H9 (cell line): Measurements from ENCODE around the gene ARHGAP25. TPM values are rescaled to one million over a fixed set of nuclear protein-coding genes. Genes with fewer than 3 reads are reported as not detected.

Source experiments
- DNase-seq: peaks from one replicate; pipeline ENCODE4 v3.0.0-alpha.2; 2017
- H2AFZ ChIP-seq: one replicate; pipeline ENCODE4 v1.6.1; 2013; ENCODE audit warnings: mild to moderate bottlenecking, low read length, control low read depth, moderate library complexity
- H2AK5ac ChIP-seq: 2 replicates; pipeline ENCODE4 v1.6.1; 2013; ENCODE audit warnings: low read length, control low read depth, mixed read lengths; ENCODE audit not compliant: insufficient read length
- H2BK120ac ChIP-seq: one replicate; pipeline ENCODE4 v1.6.1; 2013; ENCODE audit warnings: low read depth, mild to moderate bottlenecking, low read length, control low read depth, inconsistent platforms; ENCODE audit not compliant: poor library complexity, severe bottlenecking
- H2BK12ac ChIP-seq: 2 replicates; pipeline ENCODE4 v1.6.1; 2013; ENCODE audit warnings: low read length, control low read depth, mixed read lengths, low read depth; ENCODE audit not compliant: insufficient read length
- H2BK15ac ChIP-seq: 2 replicates; pipeline ENCODE4 v1.6.1; 2013; ENCODE audit warnings: low read depth, low read length, control low read depth
- H2BK20ac ChIP-seq: one replicate; pipeline ENCODE4 v1.6.1; 2013; ENCODE audit warnings: low read depth, mild to moderate bottlenecking, low read length, control low read depth, inconsistent platforms; ENCODE audit not compliant: poor library complexity, severe bottlenecking
- H2BK5ac ChIP-seq: 2 replicates; pipeline ENCODE4 v1.6.1; 2013; ENCODE audit warnings: low read length, control low read depth, mixed read lengths; ENCODE audit not compliant: insufficient read length
- H3K14ac ChIP-seq: 2 replicates; pipeline ENCODE4 v1.6.1; 2013; ENCODE audit warnings: low read length, control low read depth; ENCODE audit not compliant: insufficient read depth
- H3K18ac ChIP-seq: 2 replicates; pipeline ENCODE4 v1.6.1; 2013; ENCODE audit warnings: low read depth, mild to moderate bottlenecking, mixed read lengths, low read length, control low read depth; ENCODE audit not compliant: insufficient read length
- H3K23ac ChIP-seq: 2 replicates; pipeline ENCODE4 v1.6.1; 2013; ENCODE audit warnings: low read length, control low read depth, mixed read lengths, low read depth; ENCODE audit not compliant: insufficient read length
- H3K23me2 ChIP-seq: 2 replicates; pipeline ENCODE4 v1.6.1; 2013; ENCODE audit warnings: low read depth, mild to moderate bottlenecking, mixed read lengths, low read length, control low read depth; ENCODE audit not compliant: insufficient read length, poor library complexity, severe bottlenecking
- H3K27ac ChIP-seq: 2 replicates; pipeline ENCODE4 v1.5.1; 2013; ENCODE audit warnings: low read length, control low read depth, mixed read lengths, low read depth; ENCODE audit not compliant: insufficient read length
- H3K27me3 ChIP-seq: 2 replicates; pipeline ENCODE4 v1.6.1; 2013; ENCODE audit warnings: low read length, control low read depth, inconsistent platforms; ENCODE audit not compliant: insufficient read depth
- H3K4ac ChIP-seq: 2 replicates; pipeline ENCODE4 v1.6.1; 2013; ENCODE audit warnings: low read depth, mild to moderate bottlenecking, control low read depth, inconsistent platforms, low read length, moderate library complexity
- H3K4me1 ChIP-seq: 2 replicates; pipeline ENCODE4 v1.6.1; 2013; ENCODE audit warnings: low read length, control low read depth, inconsistent platforms; ENCODE audit not compliant: insufficient read depth
- H3K4me2 ChIP-seq: 2 replicates; pipeline ENCODE4 v1.6.1; 2013; ENCODE audit warnings: low read length, control low read depth, mixed read lengths; ENCODE audit not compliant: insufficient read length, insufficient read depth
- H3K56ac ChIP-seq: 2 replicates; pipeline ENCODE4 v1.6.1; 2013; ENCODE audit warnings: low read depth, mild to moderate bottlenecking, mixed read lengths, low read length, control low read depth; ENCODE audit not compliant: insufficient read length
- H3K79me1 ChIP-seq: 2 replicates; pipeline ENCODE4 v1.6.1; 2013; ENCODE audit warnings: low read depth, mild to moderate bottlenecking, moderate library complexity, low read length, control low read depth, inconsistent platforms; ENCODE audit not compliant: insufficient read depth, poor library complexity, severe bottlenecking
- H3K79me2 ChIP-seq: 2 replicates; pipeline ENCODE4 v1.6.1; 2013; ENCODE audit warnings: low read length, control low read depth, inconsistent platforms; ENCODE audit not compliant: insufficient read depth
- H3K9ac ChIP-seq: 2 replicates; pipeline ENCODE4 v1.6.1; 2013; ENCODE audit warnings: low read length, control low read depth, mixed read lengths; ENCODE audit not compliant: insufficient read length; ENCODE audit errors: extremely low read depth
- H3K9me3 ChIP-seq: one replicate; pipeline ENCODE4 v1.6.1; 2013; ENCODE audit warnings: low read depth, low read length, inconsistent platforms; ENCODE audit not compliant: control insufficient read depth
- H3T11ph ChIP-seq: one replicate; pipeline ENCODE4 v1.6.1; 2013; ENCODE audit warnings: mild to moderate bottlenecking, low read length, control low read depth, inconsistent platforms
- H4K20me1 ChIP-seq: one replicate; pipeline ENCODE4 v1.6.1; 2013; ENCODE audit not compliant: control insufficient read depth, insufficient read length, insufficient read depth
- H4K5ac ChIP-seq: 2 replicates; pipeline ENCODE4 v1.6.1; 2013; ENCODE audit warnings: low read depth, mild to moderate bottlenecking, mixed read lengths, low read length, control low read depth; ENCODE audit not compliant: insufficient read length
- H4K8ac ChIP-seq: replicated peaks from 2 replicates; pipeline ENCODE4 v1.6.1; 2013; ENCODE audit warnings: low read length, control low read depth, mixed read lengths, low read depth; ENCODE audit not compliant: insufficient read length
- H4K91ac ChIP-seq: 2 replicates; pipeline ENCODE4 v1.6.1; 2013; ENCODE audit warnings: low read depth, mild to moderate bottlenecking, moderate library complexity, mixed read lengths, low read length, control low read depth; ENCODE audit not compliant: insufficient read length
- H3K27ac Mint-ChIP-seq, 3 experiments: 2 replicates in 2 of 3; 3 replicates in 1 of 3; pipeline ENCODE4 v1.8.0; 2020 to 2021; ENCODE audit warnings: mixed read lengths in 3 of 3, mild to moderate bottlenecking in 1 of 3, moderate library complexity in 1 of 3
- H3K27me3 Mint-ChIP-seq: 2 replicates; pipeline ENCODE4 v1.8.0; 2021; ENCODE audit warnings: low read depth, mild to moderate bottlenecking, moderate library complexity, mixed read lengths
- H3K36me3 Mint-ChIP-seq, 3 experiments: 2 replicates in 2 of 3; 3 replicates in 1 of 3; pipeline ENCODE4 v1.8.0; 2020 to 2021; ENCODE audit warnings: low read depth in 3 of 3, mixed read lengths in 3 of 3; ENCODE audit not compliant: insufficient read depth in 1 of 3
- H3K4me1 Mint-ChIP-seq, 2 experiments: 2 replicates each; pipeline ENCODE4 v1.8.0; 2020; ENCODE audit warnings: mixed read lengths in 2 of 2
- H3K4me3 Mint-ChIP-seq, 2 experiments: 2 replicates in 1 of 2; 3 replicates in 1 of 2; pipeline ENCODE4 v1.8.0; 2020 to 2021; ENCODE audit warnings: mild to moderate bottlenecking in 2 of 2, mixed read lengths in 2 of 2, moderate library complexity in 1 of 2
- H3K9me3 Mint-ChIP-seq, 2 experiments: 2 replicates in 1 of 2; 3 replicates in 1 of 2; pipeline ENCODE4 v1.8.0; 2020; ENCODE audit warnings: mild to moderate bottlenecking in 2 of 2, mixed read lengths in 2 of 2, moderate library complexity in 1 of 2
- WGBS: extraction: QIAGEN DNeasy Blood & Tissue Kit; methylation state at CpG from one replicate; pipeline ENCODE4 v1.1.7; 2013; ENCODE audit warnings: missing lambda C conversion rate, low lambda C conversion rate, mixed read lengths; ENCODE audit not compliant: insufficient read length; ENCODE audit errors: extremely low coverage; 5-methylcytosine and 5-hydroxymethylcytosine counted together
- total RNA-seq: library from RNA; stranded (reverse); gene quantifications from 2 replicates; pipeline ENCODE4 v1.2.1, GENCODE V29; 2021
- TF ChIP-seq, protein P1 (sequence below): fragments of 200-600 bp; sonication (generic); conservative IDR thresholded peaks from 3 replicates; pipeline ENCODE4 v1.8.0; 2021; ENCODE audit warnings: antibody characterized with exemption, mild to moderate bottlenecking

The ARHGAP25 gene
- total RNA-seq, 1 experiment from 2014 or later, result 1.3 TPM

DNA sequence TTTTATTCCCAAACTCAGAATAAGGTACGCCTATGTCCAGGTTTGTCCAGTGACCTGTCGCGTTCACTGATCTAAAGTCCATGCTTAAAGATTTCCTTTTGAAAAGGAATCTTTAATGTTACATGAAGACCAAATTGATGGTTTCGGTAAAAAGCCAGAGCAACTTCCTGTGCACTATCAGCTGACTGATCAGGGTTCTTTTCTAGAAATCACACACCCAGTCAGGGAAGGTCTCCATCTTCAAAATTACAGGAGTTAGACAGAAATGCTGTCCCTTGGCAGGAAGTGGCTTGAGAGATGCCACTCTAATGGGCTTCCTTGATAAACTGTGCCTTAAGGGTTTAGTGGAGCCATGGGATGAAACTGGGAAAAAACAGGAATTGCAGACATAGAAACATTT lies 14.7 kb upstream of the ARHGAP25 start:
- no peak for DNase-seq
- Histone ChIP-seq H3T11ph (no peak overlapping the region), H4K8ac (no peak overlapping the region), H4K5ac (no peak overlapping the region), H3K27me3 (no peaks in the 10 kb centered on the region), H3K27ac (no peak overlapping the region), H3K9ac (no peak overlapping the region), H3K79me2 (no peaks in the 10 kb centered on the region), H3K23me2 (no peaks in the 10 kb centered on the region), H2BK120ac (no peak overlapping the region), H3K4me2 (no peak overlapping the region), H3K79me1 (no peaks in the 10 kb centered on the region), H4K91ac (no peak overlapping the region), H3K18ac (no peak overlapping the region), H2AFZ (no peak overlapping the region), H4K20me1 (no peaks in the 10 kb centered on the region), H2BK15ac (no peak overlapping the region), H3K56ac (no peak overlapping the region), H2BK20ac (no peak overlapping the region), H3K4me1 (peaks cover 3% of the 10 kb centered on the region; the same call in 1 of the 2 replicates), H2BK12ac (no peak overlapping the region), H3K23ac (no peak overlapping the region), H3K14ac (no peak overlapping the region), H3K9me3 (no peaks in the 10 kb centered on the region), H2AK5ac (no peak overlapping the region), H3K4ac (no peak overlapping the region), H2BK5ac (no peak overlapping the region)
- Mint-ChIP-seq H3K4me1 (peaks cover 6% of the 10 kb centered on the region in 2 experiments; a peak in 3 of 4 replicates), H3K27ac (no peak overlapping the region), H3K4me3 (no peak overlapping the region), H3K36me3 (peaks cover 0 to 2% (median 0%) of the 10 kb centered on the region in 3 experiments; a peak in 1 of 7 replicates), H3K27me3 (no peaks in the 10 kb centered on the region), H3K9me3 (no peaks in the 10 kb centered on the region)
- no CpG with 5 or more reads among the region's 4 CpGs for WGBS
- TF ChIP-seq, protein P1, sequence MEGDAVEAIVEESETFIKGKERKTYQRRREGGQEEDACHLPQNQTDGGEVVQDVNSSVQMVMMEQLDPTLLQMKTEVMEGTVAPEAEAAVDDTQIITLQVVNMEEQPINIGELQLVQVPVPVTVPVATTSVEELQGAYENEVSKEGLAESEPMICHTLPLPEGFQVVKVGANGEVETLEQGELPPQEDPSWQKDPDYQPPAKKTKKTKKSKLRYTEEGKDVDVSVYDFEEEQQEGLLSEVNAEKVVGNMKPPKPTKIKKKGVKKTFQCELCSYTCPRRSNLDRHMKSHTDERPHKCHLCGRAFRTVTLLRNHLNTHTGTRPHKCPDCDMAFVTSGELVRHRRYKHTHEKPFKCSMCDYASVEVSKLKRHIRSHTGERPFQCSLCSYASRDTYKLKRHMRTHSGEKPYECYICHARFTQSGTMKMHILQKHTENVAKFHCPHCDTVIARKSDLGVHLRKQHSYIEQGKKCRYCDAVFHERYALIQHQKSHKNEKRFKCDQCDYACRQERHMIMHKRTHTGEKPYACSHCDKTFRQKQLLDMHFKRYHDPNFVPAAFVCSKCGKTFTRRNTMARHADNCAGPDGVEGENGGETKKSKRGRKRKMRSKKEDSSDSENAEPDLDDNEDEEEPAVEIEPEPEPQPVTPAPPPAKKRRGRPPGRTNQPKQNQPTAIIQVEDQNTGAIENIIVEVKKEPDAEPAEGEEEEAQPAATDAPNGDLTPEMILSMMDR, result no peak
